ENCODE data around the gene PTGES3L. TPM values are rescaled to one million over a fixed set of nuclear protein-coding genes. Genes with fewer than 3 reads are reported as not detected.

Gene PTGES3L
- polyA plus RNA-seq, 1 of the 3 experiments (the other 2 are of a cell fraction), result 1.4 TPM

DNA sequence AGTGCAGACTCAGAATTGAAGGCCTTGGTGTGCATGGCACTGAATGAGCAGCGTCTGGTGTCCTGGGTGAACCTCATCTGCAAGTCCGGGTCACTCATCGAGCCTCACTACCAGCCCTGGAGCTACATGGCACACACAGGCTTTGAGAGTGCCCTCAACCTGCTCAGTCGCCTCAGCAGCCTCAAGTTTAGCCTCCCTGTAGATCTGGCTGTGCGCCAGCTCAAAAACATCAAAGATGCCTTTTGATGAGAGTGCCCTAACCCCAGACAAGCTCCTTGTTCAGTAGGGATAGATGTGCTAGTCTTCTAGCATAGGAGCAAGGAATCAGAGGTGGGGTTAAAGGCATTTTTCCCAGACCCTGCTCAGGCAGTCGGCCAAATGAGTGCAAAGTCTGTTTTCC lies 11.6 kb upstream of the PTGES3L start:
- Histone ChIP-seq H3K4me1 (ENCODE audit: control insufficient read depth in 1 of 2, insufficient read depth in 2 of 2, low read depth in 1 of 2, low read length in 1 of 2) (peaks cover 0 to 11% of the 10 kb centered on the region in 2 experiments; a peak in 1 of 4 replicates), H3K9ac (no peak overlapping the region), H3K4me3 (ENCODE audit: low read depth in 2 of 2, low read length in 1 of 2) (no peak overlapping the region), H4K20me1 (ENCODE audit: insufficient read depth) (no peaks in the 10 kb centered on the region), H3K9me2 (no peaks in the 10 kb centered on the region), H3F3A (replicated peaks; ENCODE audit: insufficient read depth) (peaks cover 25% of the 10 kb centered on the region), H3K36me3 (replicated peaks in 1 of 2; ENCODE audit: control insufficient read depth in 1 of 2, insufficient read depth in 2 of 2, low read length in 1 of 2) (peaks cover 56 to 60% of the 10 kb centered on the region in 2 experiments), H3K27ac (ENCODE audit: low read depth in 2 of 2, low read length in 1 of 2) (no peak overlapping the region), H2AFZ (ENCODE audit: low read depth) (no peak overlapping the region), H3K27me3 (ENCODE audit: insufficient read depth) (no peaks in the 10 kb centered on the region), H3K9me3 (no peaks in the 10 kb centered on the region), H3K4me2 (no peak overlapping the region), H3K79me2 (ENCODE audit: insufficient read depth) (peaks cover 4% of the 10 kb centered on the region; the same call in 1 of the 2 replicates)
- WGBS (ENCODE audit: low lambda C conversion rate), result 87% methylated on average over 3 of the region's 6 CpGs
- ChIA-PET CTCF (interaction anchor here (0.7 kb wide), 1 partner anchor 202 kb away, joined by 3 read pairs; no protein-coding TSS in a partner anchor), POLR2A (no interaction called here)
- no peak for DNase-seq
- TF ChIP-seq SIN3A (IDR thresholded peaks at IDR 0.05; ENCODE audit: borderline replicate concordance, low read depth, low read length) (no peak), RXRA (IDR thresholded peaks at IDR 0.05; ENCODE audit: borderline replicate concordance, low read depth) (no peak), IRF3 (IDR thresholded peaks at IDR 0.05; ENCODE audit: low read depth, low read length) (no peak), RCOR1 (IDR thresholded peaks at IDR 0.05; ENCODE audit: low read length) (no peak), ELF1 (IDR thresholded peaks at IDR 0.05) (no peak), EP300 (IDR thresholded peaks at IDR 0.05; ENCODE audit: borderline replicate concordance in 1 of 2, low read depth in 1 of 2, low read length in 1 of 2) (no peak), FOXJ3 (CRISPR knock-in tag; IDR thresholded peaks at IDR 0.05) (no peak), RAD21 (IDR thresholded peaks at IDR 0.05; ENCODE audit: low read length) (no peak), MAX (IDR thresholded peaks at IDR 0.05; ENCODE audit: low read depth) (no peak), TEAD4 (IDR thresholded peaks at IDR 0.05; ENCODE audit: borderline replicate concordance, insufficient read depth) (no peak), FOSL2 (IDR thresholded peaks at IDR 0.05; ENCODE audit: borderline replicate concordance, low read depth) (no peak)
- TF ChIP-seq, protein P1, sequence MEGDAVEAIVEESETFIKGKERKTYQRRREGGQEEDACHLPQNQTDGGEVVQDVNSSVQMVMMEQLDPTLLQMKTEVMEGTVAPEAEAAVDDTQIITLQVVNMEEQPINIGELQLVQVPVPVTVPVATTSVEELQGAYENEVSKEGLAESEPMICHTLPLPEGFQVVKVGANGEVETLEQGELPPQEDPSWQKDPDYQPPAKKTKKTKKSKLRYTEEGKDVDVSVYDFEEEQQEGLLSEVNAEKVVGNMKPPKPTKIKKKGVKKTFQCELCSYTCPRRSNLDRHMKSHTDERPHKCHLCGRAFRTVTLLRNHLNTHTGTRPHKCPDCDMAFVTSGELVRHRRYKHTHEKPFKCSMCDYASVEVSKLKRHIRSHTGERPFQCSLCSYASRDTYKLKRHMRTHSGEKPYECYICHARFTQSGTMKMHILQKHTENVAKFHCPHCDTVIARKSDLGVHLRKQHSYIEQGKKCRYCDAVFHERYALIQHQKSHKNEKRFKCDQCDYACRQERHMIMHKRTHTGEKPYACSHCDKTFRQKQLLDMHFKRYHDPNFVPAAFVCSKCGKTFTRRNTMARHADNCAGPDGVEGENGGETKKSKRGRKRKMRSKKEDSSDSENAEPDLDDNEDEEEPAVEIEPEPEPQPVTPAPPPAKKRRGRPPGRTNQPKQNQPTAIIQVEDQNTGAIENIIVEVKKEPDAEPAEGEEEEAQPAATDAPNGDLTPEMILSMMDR (IDR thresholded peaks at IDR 0.05), result no peak
- TF ChIP-seq, protein P2, sequence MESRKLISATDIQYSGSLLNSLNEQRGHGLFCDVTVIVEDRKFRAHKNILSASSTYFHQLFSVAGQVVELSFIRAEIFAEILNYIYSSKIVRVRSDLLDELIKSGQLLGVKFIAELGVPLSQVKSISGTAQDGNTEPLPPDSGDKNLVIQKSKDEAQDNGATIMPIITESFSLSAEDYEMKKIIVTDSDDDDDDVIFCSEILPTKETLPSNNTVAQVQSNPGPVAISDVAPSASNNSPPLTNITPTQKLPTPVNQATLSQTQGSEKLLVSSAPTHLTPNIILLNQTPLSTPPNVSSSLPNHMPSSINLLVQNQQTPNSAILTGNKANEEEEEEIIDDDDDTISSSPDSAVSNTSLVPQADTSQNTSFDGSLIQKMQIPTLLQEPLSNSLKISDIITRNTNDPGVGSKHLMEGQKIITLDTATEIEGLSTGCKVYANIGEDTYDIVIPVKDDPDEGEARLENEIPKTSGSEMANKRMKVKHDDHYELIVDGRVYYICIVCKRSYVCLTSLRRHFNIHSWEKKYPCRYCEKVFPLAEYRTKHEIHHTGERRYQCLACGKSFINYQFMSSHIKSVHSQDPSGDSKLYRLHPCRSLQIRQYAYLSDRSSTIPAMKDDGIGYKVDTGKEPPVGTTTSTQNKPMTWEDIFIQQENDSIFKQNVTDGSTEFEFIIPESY (IDR thresholded peaks at IDR 0.05; ENCODE audit: borderline replicate concordance, low read depth), result no peak
